CD14-positive monocyte (primary cell): ENCODE results near the gene THEM4. TPM values are rescaled to one million over a fixed set of nuclear protein-coding genes. Genes with fewer than 3 reads are reported as not detected.

Source experiments
- DNase-seq, 3 donors: peaks; one replicate each; pipeline ENCODE4 v3.0.0-alpha.2; 2011 to 2022
- H2AFZ ChIP-seq: 2 replicates; pipeline ENCODE4 v1.6.0; 2012; ENCODE audit warnings: mild to moderate bottlenecking, low read depth, low read length, inconsistent platforms; ENCODE audit not compliant: insufficient read depth, poor library complexity, severe bottlenecking
- H3K27ac ChIP-seq, 2 donors: 1 replicate in 1 of 2; 2 replicates in 1 of 2; pipeline ENCODE4 v1.5.1; 2012 to 2013; ENCODE audit warnings: low read length in 2 of 2, control low read depth in 1 of 2, inconsistent platforms in 1 of 2, low read depth in 1 of 2, mild to moderate bottlenecking in 1 of 2
- H3K27me3 ChIP-seq, 2 donors: one replicate each; pipeline versions ENCODE4 v1.6.0 to v1.6.1; 2011 to 2013; ENCODE audit warnings: low read length in 2 of 2; ENCODE audit not compliant: control insufficient read depth in 2 of 2, insufficient read depth in 2 of 2
- H3K36me3 ChIP-seq, 2 donors: replicated peaks in 1 of 2; 1 replicate in 1 of 2; 2 replicates in 1 of 2; pipeline versions ENCODE4 v1.5.1 to v1.6.1; 2012 to 2013; ENCODE audit warnings: low read length in 2 of 2, control low read depth in 1 of 2, inconsistent platforms in 1 of 2, mild to moderate bottlenecking in 1 of 2; ENCODE audit not compliant: insufficient read depth in 2 of 2, control insufficient read depth in 1 of 2
- H3K4me1 ChIP-seq, 2 donors: 1 replicate in 1 of 2; 2 replicates in 1 of 2; pipeline versions ENCODE4 v1.5.1 to v1.6.1; 2012 to 2013; ENCODE audit warnings: low read length in 2 of 2, control low read depth in 1 of 2, inconsistent platforms in 1 of 2, mild to moderate bottlenecking in 1 of 2, moderate library complexity in 1 of 2; ENCODE audit not compliant: insufficient read depth in 2 of 2, control insufficient read depth in 1 of 2
- H3K4me2 ChIP-seq: replicated peaks from 2 replicates; pipeline ENCODE3; 2012; ENCODE audit warnings: low read length, moderate library complexity, mild to moderate bottlenecking; ENCODE audit not compliant: poor library complexity, severe bottlenecking; ENCODE audit errors: extremely low read depth
- H3K4me3 ChIP-seq, 3 experiments: fragments of 200-600 bp in 1 of 3; sonication (generic) in 1 of 3; replicated peaks in 1 of 3; 1 replicate in 2 of 3; 2 replicates in 1 of 3; pipeline ENCODE4 v1.5.1; 2011 to 2013; ENCODE audit warnings: low read length in 3 of 3, mild to moderate bottlenecking in 3 of 3, control low read depth in 2 of 3, low read depth in 2 of 3, inconsistent platforms in 1 of 3, moderate library complexity in 1 of 3
- H3K79me2 ChIP-seq: 2 replicates; pipeline ENCODE4 v1.6.0; 2012; ENCODE audit warnings: mild to moderate bottlenecking, control low read depth, inconsistent platforms, low read length, moderate library complexity; ENCODE audit not compliant: insufficient read depth
- H3K9ac ChIP-seq: 2 replicates; pipeline ENCODE4 v1.6.0; 2017; ENCODE audit warnings: low read length, mild to moderate bottlenecking; ENCODE audit not compliant: insufficient read depth, poor library complexity, severe bottlenecking
- H3K9me3 ChIP-seq, 2 donors: replicated peaks in 1 of 2; 1 replicate in 1 of 2; 2 replicates in 1 of 2; pipeline versions ENCODE4 v1.5.1 to v1.6.1; 2012 to 2013; ENCODE audit warnings: low read length in 2 of 2, control low read depth in 1 of 2; ENCODE audit not compliant: control insufficient read depth in 1 of 2, insufficient read depth in 1 of 2
- H4K20me1 ChIP-seq: 2 replicates; pipeline ENCODE4 v1.6.0; 2012; ENCODE audit warnings: mild to moderate bottlenecking, low read length, control low read depth, moderate library complexity; ENCODE audit not compliant: insufficient read depth
- H3K27ac Mint-ChIP-seq, 7 donors: one replicate each; pipeline ENCODE4 v1.8.0; 2020; ENCODE audit warnings: mild to moderate bottlenecking in 7 of 7, mixed read lengths in 7 of 7, moderate library complexity in 6 of 7, inconsistent platforms in 2 of 7
- H3K27me3 Mint-ChIP-seq, 3 donors: one replicate each; pipeline ENCODE4 v1.8.0; 2021 to 2022; ENCODE audit warnings: low read depth in 3 of 3, mild to moderate bottlenecking in 3 of 3, mixed read lengths in 3 of 3, moderate library complexity in 3 of 3, inconsistent platforms in 1 of 3
- H3K36me3 Mint-ChIP-seq, 2 donors: one replicate each; pipeline ENCODE4 v1.8.0; 2020; ENCODE audit warnings: mixed read lengths in 2 of 2, inconsistent platforms in 1 of 2, mild to moderate bottlenecking in 1 of 2
- H3K4me1 Mint-ChIP-seq: one replicate; pipeline ENCODE4 v1.8.0; 2020; ENCODE audit warnings: mild to moderate bottlenecking, mixed read lengths
- H3K4me3 Mint-ChIP-seq, 2 donors: one replicate each; pipeline ENCODE4 v1.8.0; 2020; ENCODE audit warnings: mild to moderate bottlenecking in 2 of 2, mixed read lengths in 2 of 2, moderate library complexity in 1 of 2
- H3K9me3 Mint-ChIP-seq, 7 donors: one replicate each; pipeline ENCODE4 v1.8.0; 2020 to 2022; ENCODE audit warnings: mixed read lengths in 7 of 7, mild to moderate bottlenecking in 6 of 7, moderate library complexity in 6 of 7, inconsistent platforms in 2 of 7
- WGBS: methylation state at CpG from one replicate; pipeline ENCODE4 v1.1.5; 2013; ENCODE audit warnings: missing lambda C conversion rate; ENCODE audit not compliant: insufficient coverage; 5-methylcytosine and 5-hydroxymethylcytosine counted together
- intact Hi-C, 2 donors: fragments of 100-400 bp; cut with micrococcal nuclease; formaldehyde crosslinking; loops; one replicate each; pipeline versions ENCODE4 v1.15.0 to v1.15.1; 2023
- polyA plus RNA-seq, 3 donors: library from polyadenylated mRNA; depleted of rRNA in 1 of 3; unstranded in 2 of 3; stranded (reverse) in 1 of 3; fragments of 300-500 nt in 2 of 3; fragments of >200 nt in 1 of 3; fragmentation: Illumina TruSeq in 2 of 3; gene quantifications; 1 replicate in 2 of 3; 2 replicates in 1 of 3; pipeline ENCODE4 v1.2.3, GENCODE V29; 2012 to 2021
- TF ChIP-seq, protein P1 (sequence below): fragments of 200-600 bp; IDR thresholded peaks from one replicate; pipeline ENCODE4 v1.8.0; 2022; ENCODE audit warnings: antibody characterized with exemption, mild to moderate bottlenecking

The THEM4 gene
- polyA plus RNA-seq, 3 donors = 3.7 to 6.0 (median 4.6) TPM

DNA sequence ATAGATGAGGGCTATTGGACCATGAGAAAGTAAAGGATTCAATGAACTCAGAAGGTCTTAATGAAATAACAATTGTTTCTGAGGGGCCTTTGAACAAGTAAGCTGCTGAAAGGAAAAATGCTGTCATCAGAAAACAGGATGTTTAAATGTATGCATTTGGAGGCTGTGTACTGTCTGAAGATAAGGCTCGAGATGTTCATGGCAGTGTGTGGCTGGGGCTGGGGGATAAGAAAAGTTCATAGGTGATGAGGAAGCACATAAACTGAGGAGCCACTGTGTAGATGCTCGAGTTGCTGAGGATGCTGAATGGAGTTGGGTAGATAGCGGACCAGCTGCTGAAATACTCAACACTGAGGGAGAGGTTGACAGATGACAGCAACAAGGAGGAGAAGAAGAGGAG, 17.8 kb downstream of the THEM4 start:
- 97% methylated on average over 3 of the region's 3 CpGs for WGBS
- Histone ChIP-seq H3K36me3 (peaks cover 3 to 26% of the 10 kb centered on the region in 2 donors), H3K27ac (no peak overlapping the region), H3K79me2 (no peaks in the 10 kb centered on the region), H3K4me3 (no peak overlapping the region), H3K4me2 (no peak overlapping the region), H3K9me3 (no peaks in the 10 kb centered on the region), H3K27me3 (no peaks in the 10 kb centered on the region), H4K20me1 (no peaks in the 10 kb centered on the region), H2AFZ (no peak overlapping the region), H3K9ac (no peak overlapping the region), H3K4me1 (no peaks in the 10 kb centered on the region)
- H3K9me3 Mint-ChIP-seq = peaks cover 0 to 1% (median 0%) of the 10 kb centered on the region in 7 donors
- intact Hi-C loops = no loop called here
- H3K4me1 Mint-ChIP-seq = peaks cover 4% of the 10 kb centered on the region
- H3K27ac Mint-ChIP-seq = no peak overlapping the region
- H3K36me3 Mint-ChIP-seq = peaks cover 13 to 18% of the 10 kb centered on the region in 2 donors
- no peak overlapping the region for H3K4me3 Mint-ChIP-seq
- TF ChIP-seq, protein P1, sequence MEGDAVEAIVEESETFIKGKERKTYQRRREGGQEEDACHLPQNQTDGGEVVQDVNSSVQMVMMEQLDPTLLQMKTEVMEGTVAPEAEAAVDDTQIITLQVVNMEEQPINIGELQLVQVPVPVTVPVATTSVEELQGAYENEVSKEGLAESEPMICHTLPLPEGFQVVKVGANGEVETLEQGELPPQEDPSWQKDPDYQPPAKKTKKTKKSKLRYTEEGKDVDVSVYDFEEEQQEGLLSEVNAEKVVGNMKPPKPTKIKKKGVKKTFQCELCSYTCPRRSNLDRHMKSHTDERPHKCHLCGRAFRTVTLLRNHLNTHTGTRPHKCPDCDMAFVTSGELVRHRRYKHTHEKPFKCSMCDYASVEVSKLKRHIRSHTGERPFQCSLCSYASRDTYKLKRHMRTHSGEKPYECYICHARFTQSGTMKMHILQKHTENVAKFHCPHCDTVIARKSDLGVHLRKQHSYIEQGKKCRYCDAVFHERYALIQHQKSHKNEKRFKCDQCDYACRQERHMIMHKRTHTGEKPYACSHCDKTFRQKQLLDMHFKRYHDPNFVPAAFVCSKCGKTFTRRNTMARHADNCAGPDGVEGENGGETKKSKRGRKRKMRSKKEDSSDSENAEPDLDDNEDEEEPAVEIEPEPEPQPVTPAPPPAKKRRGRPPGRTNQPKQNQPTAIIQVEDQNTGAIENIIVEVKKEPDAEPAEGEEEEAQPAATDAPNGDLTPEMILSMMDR = no peak
- DNase-seq = no peak
- H3K27me3 Mint-ChIP-seq = peaks cover 0 to 2% (median 0%) of the 10 kb centered on the region in 3 donors

GRCh38 chr1:151888972-151889570, 20.2 kb downstream of the THEM4 start:
- Histone ChIP-seq H3K4me3 (no peak overlapping the region), H3K27me3 (no peaks in the 10 kb centered on the region), H3K4me1 (no peaks in the 10 kb centered on the region), H2AFZ (no peak overlapping the region), H3K36me3 (peaks cover 0 to 17% of the 10 kb centered on the region in 2 donors), H3K9me3 (no peaks in the 10 kb centered on the region), H4K20me1 (no peaks in the 10 kb centered on the region), H3K27ac (no peak overlapping the region), H3K4me2 (no peak overlapping the region), H3K79me2 (no peaks in the 10 kb centered on the region), H3K9ac (no peak overlapping the region)
- TF ChIP-seq, protein P1 = peak; percentile 59
- Mint-ChIP-seq H3K4me3 (no peak overlapping the region), H3K36me3 (peaks cover 13 to 18% of the 10 kb centered on the region in 2 donors), H3K27ac (no peak overlapping the region), H3K27me3 (no peaks in the 10 kb centered on the region), H3K9me3 (peaks cover 0 to 3% (median 0%) of the 10 kb centered on the region in 7 donors), H3K4me1 (peaks cover 2% of the 10 kb centered on the region)
- DNase-seq = no peak
- no CpG with 5 or more reads among the region's 2 CpGs for WGBS
- intact Hi-C loops = no loop called here
